ENCODE results near the gene IL24.

Gene IL24

GRCh38 chr1:206882555-206882954, 14.7 kb upstream of the IL24 start:
- no peak for DNase-seq

GRCh38 chr1:206883160-206883559, 14.1 kb upstream of the IL24 start:
- DNase-seq, result no peak

- no peak for DNase-seq
Observed at GRCh38 chr1:206883876-206884275, 13.4 kb upstream of the IL24 start.

- DNase-seq, result no peak
Observed at GRCh38 chr1:206885341-206886060, 11.7 kb upstream of the IL24 start.

- DNase-seq, result no peak
Observed at GRCh38 chr1:206886831-206887230, 10.4 kb upstream of the IL24 start.

- DNase-seq, result no peak
Observed at GRCh38 chr1:206887701-206888100, 9.5 kb upstream of the IL24 start.

GRCh38 chr1:206890125-206891060, 6.8 kb upstream of the IL24 start:
- peak; percentile 61 for DNase-seq

GRCh38 chr1:206891412-206891811, 5.8 kb upstream of the IL24 start:
- no peak for DNase-seq

- peak; percentile 57 for DNase-seq
Observed at GRCh38 chr1:206892351-206892984, 4.8 kb upstream of the IL24 start.

GRCh38 chr1:206893380-206893779, 3.9 kb upstream of the IL24 start:
- DNase-seq, result no peak

- no peak for DNase-seq
Observed at GRCh38 chr1:206895325-206895724, 1.9 kb upstream of the IL24 start.

- peak; percentile 76 for DNase-seq
Observed at GRCh38 chr1:206895837-206896242, 1.4 kb upstream of the IL24 start.

GRCh38 chr1:206896261-206896660, 982 bp upstream of the IL24 start:
- no peak for DNase-seq

GRCh38 chr1:206898089-206898914, 1.1 kb downstream of the IL24 start:
- peak; percentile 77 for DNase-seq

GRCh38 chr1:206898915-206899431, 1.7 kb downstream of the IL24 start:
- DNase-seq, result no peak

- DNase-seq, result no peak
Observed at GRCh38 chr1:206899717-206900116, 2.5 kb downstream of the IL24 start.

GRCh38 chr1:206900149-206900548, 2.9 kb downstream of the IL24 start:
- no peak for DNase-seq

GRCh38 chr1:206901944-206902343, 4.7 kb downstream of the IL24 start:
- no peak for DNase-seq

- no peak for DNase-seq
Observed at GRCh38 chr1:206902702-206903101, 5.5 kb downstream of the IL24 start.

- DNase-seq, result peak; percentile 41
Observed at GRCh38 chr1:206903687-206904086, 6.4 kb downstream of the IL24 start.

GRCh38 chr1:206904423-206905142, 7.3 kb downstream of the IL24 start:
- no peak for DNase-seq

Data from fibroblast of skin of right quadriceps (primary cell).